Activated CD4-positive, alpha-beta memory T cell treated with anti-CD3 and anti-CD28 coated beads, Interleukin-2, amount 10 ng/mL, durations not matched to agents 7 days and 5 days (primary cell): Measurements from ENCODE around the gene FAM50B. TPM values are rescaled to one million over a fixed set of nuclear protein-coding genes. Genes with fewer than 3 reads are reported as not detected.

Experiments
- CTCF ChIA-PET: fragments of 350-600 bp; sonication (Branson Sonifier 250); formaldehyde crosslinking; loops from one replicate; lab custom pipeline; 2021; ENCODE audit warnings: antibody characterized with exemption, inconsistent platforms; lab: Charles Lee
- POLR2A ChIA-PET: fragments of 350-600 bp; sonication (Branson Sonifier 250); formaldehyde crosslinking; loops from one replicate; lab custom pipeline; 2021; ENCODE audit warnings: antibody characterized with exemption; lab: Charles Lee
- DNase-seq: peaks from one replicate; pipeline ENCODE4 v3.0.0-alpha.2; 2020
- H3K27ac Mint-ChIP-seq: one replicate; pipeline ENCODE4 v1.8.0; 2021; ENCODE audit warnings: mild to moderate bottlenecking, mixed read lengths
- H3K27me3 Mint-ChIP-seq: one replicate; pipeline ENCODE4 v1.8.0; 2021; ENCODE audit warnings: mixed read lengths
- H3K36me3 Mint-ChIP-seq: one replicate; pipeline ENCODE4 v1.8.0; 2021; ENCODE audit warnings: low read depth, mixed read lengths
- H3K4me1 Mint-ChIP-seq: one replicate; pipeline ENCODE4 v1.8.0; 2021; ENCODE audit warnings: mixed read lengths
- H3K4me3 Mint-ChIP-seq: one replicate; pipeline ENCODE4 v1.8.0; 2021; ENCODE audit warnings: mild to moderate bottlenecking, mixed read lengths
- H3K9me3 Mint-ChIP-seq: one replicate; pipeline ENCODE4 v1.8.0; 2021; ENCODE audit warnings: mixed read lengths
- total RNA-seq, 2 experiments: library from RNA; stranded (reverse); gene quantifications; one replicate each; pipeline ENCODE4 v1.2.3, GENCODE V29; 2021

Gene FAM50B
- total RNA-seq, 2 experiments from 2014 or later = 14.4 to 14.7 TPM

DNA sequence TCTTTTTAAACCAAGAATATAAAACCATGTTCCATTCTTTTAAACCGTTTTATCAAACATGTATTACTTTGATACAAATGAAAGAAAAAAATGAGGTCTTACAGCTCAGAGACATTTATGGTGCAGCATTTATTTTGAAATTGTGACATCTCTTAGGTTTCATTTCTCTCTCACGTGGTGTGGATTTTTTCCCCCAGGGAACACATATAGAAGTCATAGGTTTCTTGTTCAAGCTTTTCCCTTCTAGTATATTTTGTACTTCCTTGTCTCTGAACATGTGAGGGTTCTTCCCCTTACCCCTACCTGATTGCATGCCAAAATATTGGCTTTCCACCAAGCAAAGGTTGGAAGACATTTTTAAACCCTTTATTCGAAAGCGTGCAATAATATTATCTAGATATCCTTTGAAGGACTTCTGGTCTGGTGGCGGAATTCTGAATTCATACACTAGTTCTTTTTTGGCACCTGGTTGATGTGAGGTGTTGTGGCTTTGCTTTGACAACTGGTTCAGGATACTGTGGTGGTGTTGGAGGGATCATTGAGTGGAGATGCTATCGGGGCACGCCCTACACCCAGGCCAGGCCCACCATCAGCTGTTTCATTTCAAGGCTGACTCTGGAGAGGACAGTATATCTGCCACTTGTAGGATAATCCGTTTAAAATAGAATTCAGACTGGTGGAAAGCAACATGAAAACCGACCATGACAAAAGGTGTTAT lies 5.6 kb upstream of the FAM50B start:
- peaks cover 15% of the 10 kb centered on the region for H3K4me1 Mint-ChIP-seq
- H3K27ac Mint-ChIP-seq = no peak overlapping the region
- peaks cover 8% of the 10 kb centered on the region for H3K36me3 Mint-ChIP-seq
- DNase-seq = no peak
- no peaks in the 10 kb centered on the region for H3K27me3 Mint-ChIP-seq
- CTCF ChIA-PET = interaction anchor here (1.5 kb wide), 1 partner anchor 100 kb away, joined by 5 read pairs; no protein-coding TSS in a partner anchor
- peaks cover 3% of the 10 kb centered on the region for H3K9me3 Mint-ChIP-seq
- POLR2A ChIA-PET = no interaction called here
- H3K4me3 Mint-ChIP-seq = no peak overlapping the region

DNA sequence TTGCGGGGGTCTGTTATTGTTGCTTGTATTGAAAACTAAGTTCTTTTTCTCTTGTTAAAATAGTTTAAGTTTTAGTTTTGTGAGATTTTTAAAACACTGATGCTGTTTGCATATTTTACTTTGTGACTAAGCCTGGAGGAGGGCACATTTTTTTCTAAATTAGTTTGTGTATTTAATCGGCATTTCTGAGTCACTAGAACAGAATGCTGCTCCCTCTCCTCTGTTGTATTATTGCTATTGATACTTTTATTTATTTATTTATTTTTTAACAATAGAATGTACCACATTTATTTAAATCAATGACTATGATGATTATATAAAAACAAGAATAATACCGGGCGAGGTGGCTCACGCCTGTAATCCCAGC lies 5.1 kb upstream of the FAM50B start:
- no peak overlapping the region for H3K27ac Mint-ChIP-seq

DNA sequence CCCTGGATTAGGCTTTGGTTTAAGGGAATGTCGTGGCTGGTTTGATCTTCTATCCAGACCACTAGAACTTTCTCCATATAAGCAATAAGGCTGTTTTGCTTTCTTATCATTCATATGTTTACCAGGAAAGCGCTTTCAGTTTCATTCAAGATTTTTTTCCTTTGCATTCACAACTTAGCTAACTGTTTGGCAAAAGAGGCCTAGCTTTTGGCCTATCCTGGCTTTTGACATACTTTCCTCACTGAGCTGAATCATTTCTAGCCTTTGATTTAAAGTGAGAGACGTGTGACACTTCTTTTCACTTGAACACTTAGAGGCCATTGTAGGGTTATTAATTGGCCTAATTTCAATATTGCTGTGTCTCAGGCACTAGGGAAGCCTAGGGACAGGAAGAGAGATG lies 1.7 kb upstream of the FAM50B start:
- ChIA-PET POLR2A (interaction anchor here (1.2 to 2.2 kb wide), 6 partner anchors 21 to 174 kb away, joined by 3 to 9 read pairs (median 3); a partner anchor contains a TSS), CTCF (interaction anchor here (0.9 to 6.4 kb wide), 5 partner anchors 12 to 171 kb away, joined by 3 to 67 read pairs (median 5); no protein-coding TSS in a partner anchor)
- H3K9me3 Mint-ChIP-seq = peaks cover 5% of the 10 kb centered on the region

More for the DNA sequence above, 5.1 kb upstream of the FAM50B start:
- H3K4me3 Mint-ChIP-seq = no peak overlapping the region
- ChIA-PET CTCF (no interaction called here), POLR2A (no interaction called here)
- DNase-seq = no peak
- H3K9me3 Mint-ChIP-seq = peaks cover 5% of the 10 kb centered on the region
- no peaks in the 10 kb centered on the region for H3K27me3 Mint-ChIP-seq
- H3K36me3 Mint-ChIP-seq = peaks cover 9% of the 10 kb centered on the region
- H3K4me1 Mint-ChIP-seq = peaks cover 18% of the 10 kb centered on the region

GRCh38 chr6:3848380-3848779 lies 793 bp upstream of the FAM50B start:
- CTCF ChIA-PET = interaction anchor here (0.6 to 6.4 kb wide), 37 partner anchors 8 to 1249 kb away, joined by 3 to 67 read pairs (median 4); a partner anchor contains a TSS
- H3K9me3 Mint-ChIP-seq = peaks cover 5% of the 10 kb centered on the region
- no peak for DNase-seq
- H3K36me3 Mint-ChIP-seq = peaks cover 15% of the 10 kb centered on the region
- H3K27ac Mint-ChIP-seq = peak overlapping the region; percentile 78
- peaks cover 37% of the 10 kb centered on the region for H3K4me1 Mint-ChIP-seq
- peak overlapping the region; percentile 75 for H3K4me3 Mint-ChIP-seq
- POLR2A ChIA-PET = interaction anchor here (0.8 to 3.6 kb wide), 13 partner anchors 19 to 287 kb away, joined by 3 to 34 read pairs (median 4); partner anchors contain the start of gene ECI2
- H3K27me3 Mint-ChIP-seq = no peaks in the 10 kb centered on the region

More for the DNA sequence above, 1.7 kb upstream of the FAM50B start:
- peak overlapping the region; percentile 78 for H3K27ac Mint-ChIP-seq
- peaks cover 15% of the 10 kb centered on the region for H3K36me3 Mint-ChIP-seq
- H3K27me3 Mint-ChIP-seq = no peaks in the 10 kb centered on the region
- H3K4me1 Mint-ChIP-seq = peaks cover 37% of the 10 kb centered on the region
- no peak for DNase-seq
- H3K4me3 Mint-ChIP-seq = no peak overlapping the region

DNA sequence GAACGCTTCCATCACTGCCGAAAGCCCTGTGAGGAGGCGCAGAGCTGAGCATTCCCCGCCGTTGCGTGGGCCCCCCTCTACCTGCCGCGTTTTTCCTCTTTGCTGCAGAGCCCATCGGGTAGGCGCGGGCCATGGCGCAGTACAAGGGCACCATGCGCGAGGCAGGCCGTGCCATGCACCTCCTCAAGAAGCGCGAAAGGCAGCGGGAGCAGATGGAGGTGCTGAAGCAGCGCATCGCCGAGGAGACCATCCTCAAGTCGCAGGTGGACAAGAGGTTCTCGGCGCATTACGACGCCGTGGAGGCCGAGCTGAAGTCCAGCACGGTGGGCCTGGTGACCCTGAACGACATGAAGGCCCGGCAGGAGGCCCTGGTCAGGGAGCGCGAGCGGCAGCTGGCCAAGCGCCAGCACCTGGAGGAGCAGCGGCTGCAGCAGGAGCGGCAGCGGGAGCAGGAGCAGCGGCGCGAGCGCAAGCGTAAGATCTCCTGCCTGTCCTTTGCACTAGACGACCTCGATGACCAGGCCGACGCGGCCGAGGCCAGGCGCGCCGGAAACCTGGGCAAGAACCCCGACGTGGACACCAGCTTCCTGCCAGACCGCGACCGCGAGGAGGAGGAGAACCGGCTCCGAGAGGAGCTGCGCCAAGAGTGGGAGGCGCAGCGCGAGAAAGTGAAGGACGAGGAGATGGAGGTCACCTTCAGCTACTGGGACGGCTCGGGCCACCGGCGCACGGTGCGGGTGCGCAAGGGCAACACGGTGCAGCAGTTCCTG lies 693 bp downstream of the FAM50B start:
- peak overlapping the region; percentile 76 for H3K27ac Mint-ChIP-seq
- H3K36me3 Mint-ChIP-seq = peaks cover 15% of the 10 kb centered on the region
- H3K9me3 Mint-ChIP-seq = peaks cover 5% of the 10 kb centered on the region
- H3K4me3 Mint-ChIP-seq = peak overlapping the region; percentile 75
- no peak for DNase-seq
- H3K27me3 Mint-ChIP-seq = no peaks in the 10 kb centered on the region
- peaks cover 37% of the 10 kb centered on the region for H3K4me1 Mint-ChIP-seq
- ChIA-PET POLR2A (interaction anchor here (1.0 to 3.6 kb wide), 10 partner anchors 12 to 171 kb away, joined by 3 to 34 read pairs (median 6); a partner anchor contains a TSS), CTCF (interaction anchor here (1.0 to 6.4 kb wide), 28 partner anchors 9 to 305 kb away, joined by 3 to 67 read pairs (median 4); a partner anchor contains a TSS)

GRCh38 chr6:3850451-3851203 lies 1.5 kb downstream of the FAM50B start:
- Mint-ChIP-seq H3K4me1 (peaks cover 37% of the 10 kb centered on the region), H3K4me3 (peak overlapping the region; percentile 75), H3K27ac (peak overlapping the region; percentile 76), H3K36me3 (peaks cover 15% of the 10 kb centered on the region), H3K9me3 (peaks cover 5% of the 10 kb centered on the region), H3K27me3 (no peaks in the 10 kb centered on the region)
- POLR2A ChIA-PET = interaction anchor here (1.3 to 3.6 kb wide), 5 partner anchors 11 to 170 kb away, joined by 3 to 34 read pairs (median 14); a partner anchor contains a TSS
- CTCF ChIA-PET = interaction anchor here (1.2 to 6.4 kb wide), 8 partner anchors 17 to 171 kb away, joined by 3 to 67 read pairs (median 20); a partner anchor contains a TSS
- DNase-seq = peak; percentile 51

DNA sequence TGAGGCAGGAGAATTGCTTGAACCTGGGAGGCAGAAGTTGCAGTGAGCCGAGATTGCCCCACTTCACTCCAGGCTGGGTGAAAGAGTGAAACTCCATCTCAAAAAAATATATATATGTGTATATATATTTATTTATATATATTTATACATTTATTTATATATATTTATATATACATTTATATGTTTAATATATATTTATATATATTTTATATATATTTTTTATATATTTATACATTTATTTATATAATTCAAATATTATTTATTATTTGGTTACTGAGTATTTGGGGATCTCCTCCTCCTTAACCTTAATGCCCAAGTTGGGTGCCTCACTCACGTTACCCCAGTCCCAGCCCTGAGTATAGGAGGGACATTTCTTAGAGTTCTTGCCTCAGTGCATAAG lies 2.7 kb downstream of the FAM50B start:
- ChIA-PET POLR2A (interaction anchor here (1.6 to 3.6 kb wide), 2 partner anchors 10 to 15 kb away, joined by 4 to 34 read pairs; no protein-coding TSS in a partner anchor), CTCF (interaction anchor here (1.5 to 6.4 kb wide), 2 partner anchors 103 to 126 kb away, joined by 6 to 67 read pairs; no protein-coding TSS in a partner anchor)
- Mint-ChIP-seq H3K9me3 (peaks cover 5% of the 10 kb centered on the region), H3K4me3 (no peak overlapping the region), H3K27me3 (no peaks in the 10 kb centered on the region), H3K27ac (no peak overlapping the region), H3K36me3 (peaks cover 15% of the 10 kb centered on the region), H3K4me1 (peaks cover 37% of the 10 kb centered on the region)
- DNase-seq = no peak

- Mint-ChIP-seq H3K9me3 (peaks cover 5% of the 10 kb centered on the region), H3K4me1 (peaks cover 33% of the 10 kb centered on the region), H3K27ac (no peak overlapping the region), H3K27me3 (no peaks in the 10 kb centered on the region), H3K4me3 (no peak overlapping the region), H3K36me3 (peaks cover 15% of the 10 kb centered on the region)
- no peak for DNase-seq
- POLR2A ChIA-PET = interaction anchor here (1.6 kb wide), 1 partner anchor 15 kb away, joined by 5 read pairs; no protein-coding TSS in a partner anchor
- CTCF ChIA-PET = interaction anchor here (6.4 kb wide), 1 partner anchor 126 kb away, joined by 67 read pairs; no protein-coding TSS in a partner anchor
Observed at GRCh38 chr6:3852391-3852790, 3.2 kb downstream of the FAM50B start.

DNA sequence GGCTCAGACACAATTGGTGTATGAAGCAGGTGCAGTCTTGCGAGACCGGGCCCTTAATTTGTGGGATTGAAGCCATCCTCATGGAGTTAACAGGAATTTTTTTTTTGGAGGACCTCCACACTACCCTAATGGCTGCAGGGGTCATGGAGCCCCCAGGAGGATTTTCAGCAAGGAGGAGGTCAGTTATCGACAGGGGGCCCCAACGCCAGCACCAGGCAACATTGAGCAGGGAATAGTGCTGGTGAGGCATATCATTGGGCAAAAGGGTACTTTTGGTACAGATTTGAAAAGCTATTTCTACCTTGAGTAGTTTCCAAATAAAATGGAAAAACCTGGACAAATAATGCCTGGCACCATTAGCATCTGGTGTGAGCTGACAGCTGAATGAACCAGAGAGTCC lies 6.7 kb downstream of the FAM50B start:
- no peaks in the 10 kb centered on the region for H3K9me3 Mint-ChIP-seq
- H3K27me3 Mint-ChIP-seq = peaks cover 8% of the 10 kb centered on the region
- no peak for DNase-seq
- H3K4me3 Mint-ChIP-seq = no peak overlapping the region
- peaks cover 4% of the 10 kb centered on the region for H3K4me1 Mint-ChIP-seq
- no peak overlapping the region for H3K27ac Mint-ChIP-seq
- ChIA-PET CTCF (no interaction called here), POLR2A (no interaction called here)
- H3K36me3 Mint-ChIP-seq = peaks cover 1% of the 10 kb centered on the region

DNA sequence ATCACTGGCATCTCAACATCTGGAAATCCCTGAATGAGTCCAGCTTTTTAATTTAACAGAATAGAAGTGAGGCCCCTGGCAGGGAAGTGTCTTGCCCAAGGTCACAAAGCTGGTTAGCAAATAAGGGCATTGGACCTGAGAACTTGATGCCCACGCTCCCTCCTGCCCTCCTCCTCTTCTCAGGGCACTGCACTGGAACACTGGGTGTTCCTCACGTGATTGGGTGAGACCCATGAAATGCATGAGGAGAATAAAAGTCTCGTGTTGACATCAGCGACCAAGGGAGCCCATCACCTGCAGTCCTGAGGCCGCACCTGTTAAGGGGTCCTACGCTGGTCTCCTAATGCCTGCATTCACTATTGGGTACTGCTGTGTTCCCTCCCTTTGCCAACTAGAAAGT lies 7.4 kb downstream of the FAM50B start:
- Mint-ChIP-seq H3K4me1 (no peaks in the 10 kb centered on the region), H3K36me3 (no peaks in the 10 kb centered on the region), H3K4me3 (no peak overlapping the region), H3K27me3 (peaks cover 10% of the 10 kb centered on the region), H3K9me3 (peaks cover 2% of the 10 kb centered on the region), H3K27ac (no peak overlapping the region)
- POLR2A ChIA-PET = no interaction called here
- no peak for DNase-seq
- CTCF ChIA-PET = interaction anchor here (1.1 to 1.4 kb wide), 2 partner anchors 8 to 11 kb away, joined by 3 read pairs; partner anchors contain the start of gene FAM50B

DNA sequence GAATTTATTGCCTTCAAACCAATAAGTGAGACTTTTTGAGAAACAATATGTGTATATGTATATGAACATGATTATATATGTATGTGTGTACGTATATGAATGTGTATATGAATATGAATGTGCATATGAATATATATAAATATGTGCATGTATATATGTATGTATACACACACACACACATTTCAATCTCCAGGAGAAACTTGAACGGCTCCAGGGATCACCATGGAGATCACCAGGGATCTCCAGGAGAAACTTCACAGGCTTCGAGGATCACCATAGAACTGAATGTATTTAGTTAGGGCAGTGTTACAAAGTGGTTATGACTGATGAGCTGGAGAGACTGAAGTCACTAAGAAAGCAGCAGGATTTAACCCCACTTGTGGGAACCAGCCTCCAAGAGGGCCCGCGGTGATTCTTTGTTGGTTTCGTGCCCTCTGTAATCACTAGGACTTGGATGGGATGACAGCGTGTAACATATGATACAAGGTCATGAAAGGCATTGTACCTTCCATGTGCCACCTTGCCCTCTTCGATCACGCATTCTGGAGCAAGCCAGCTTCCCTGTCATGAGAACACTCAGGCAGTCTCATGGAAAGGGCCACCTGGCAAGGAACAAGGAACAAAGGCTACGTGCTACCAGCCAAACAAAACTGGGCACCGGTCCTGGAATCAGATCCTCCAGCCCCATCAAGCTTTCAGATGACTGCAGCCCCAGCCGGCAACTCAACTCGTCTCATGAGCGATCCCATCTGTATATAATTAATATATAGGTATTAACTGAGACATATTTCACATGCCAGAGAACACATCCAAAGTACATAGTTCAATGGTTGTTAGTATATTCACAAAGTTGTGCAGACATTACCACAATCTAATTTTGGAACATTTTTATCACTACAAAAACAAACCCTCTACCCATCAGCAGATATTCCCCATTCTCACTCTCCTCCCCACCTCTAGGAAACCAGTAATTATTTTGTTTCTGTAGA lies 8.6 kb downstream of the FAM50B start:
- CTCF ChIA-PET = interaction anchor here (1.1 to 1.4 kb wide), 2 partner anchors 9 to 10 kb away, joined by 3 read pairs; partner anchors contain the start of gene FAM50B
- POLR2A ChIA-PET = no interaction called here
- no peak overlapping the region for H3K4me3 Mint-ChIP-seq

More for the DNA sequence above, 8.6 kb downstream of the FAM50B start:
- Mint-ChIP-seq H3K36me3 (peaks cover 4% of the 10 kb centered on the region), H3K4me1 (no peaks in the 10 kb centered on the region), H3K9me3 (peaks cover 2% of the 10 kb centered on the region), H3K27ac (no peak overlapping the region), H3K27me3 (peaks cover 13% of the 10 kb centered on the region)
- no peak for DNase-seq
